HL-60 (cell line): ENCODE results near the gene CLEC4C.

Experiments used
- CTCF ChIP-seq: IDR thresholded peaks from one replicate; pipeline ENCODE4 v1.5.1; 2011; ENCODE audit warnings: low read length, control low read depth, inconsistent platforms; ENCODE audit not compliant: insufficient read depth
- GABPA ChIP-seq: IDR thresholded peaks from 2 replicates; pipeline ENCODE4 v1.6.1; 2012; ENCODE audit warnings: low read depth
- POLR2AphosphoS5 ChIP-seq: IDR thresholded peaks from 2 replicates; pipeline ENCODE4 v1.6.1; 2012; ENCODE audit warnings: low read depth
- SPI1 ChIP-seq: IDR thresholded peaks from 2 replicates; pipeline ENCODE4 v1.6.1; 2012; ENCODE audit warnings: low read depth, mild to moderate bottlenecking, borderline replicate concordance
- TF ChIP-seq, protein P1 (sequence below): IDR thresholded peaks from 2 replicates; pipeline ENCODE4 v1.6.1; 2012; ENCODE audit warnings: low read depth; ENCODE audit not compliant: insufficient replicate concordance

GRCh38 chr12:7719946-7720730 lies 27.0 kb downstream of the CLEC4C start:
- TF ChIP-seq, protein P1, sequence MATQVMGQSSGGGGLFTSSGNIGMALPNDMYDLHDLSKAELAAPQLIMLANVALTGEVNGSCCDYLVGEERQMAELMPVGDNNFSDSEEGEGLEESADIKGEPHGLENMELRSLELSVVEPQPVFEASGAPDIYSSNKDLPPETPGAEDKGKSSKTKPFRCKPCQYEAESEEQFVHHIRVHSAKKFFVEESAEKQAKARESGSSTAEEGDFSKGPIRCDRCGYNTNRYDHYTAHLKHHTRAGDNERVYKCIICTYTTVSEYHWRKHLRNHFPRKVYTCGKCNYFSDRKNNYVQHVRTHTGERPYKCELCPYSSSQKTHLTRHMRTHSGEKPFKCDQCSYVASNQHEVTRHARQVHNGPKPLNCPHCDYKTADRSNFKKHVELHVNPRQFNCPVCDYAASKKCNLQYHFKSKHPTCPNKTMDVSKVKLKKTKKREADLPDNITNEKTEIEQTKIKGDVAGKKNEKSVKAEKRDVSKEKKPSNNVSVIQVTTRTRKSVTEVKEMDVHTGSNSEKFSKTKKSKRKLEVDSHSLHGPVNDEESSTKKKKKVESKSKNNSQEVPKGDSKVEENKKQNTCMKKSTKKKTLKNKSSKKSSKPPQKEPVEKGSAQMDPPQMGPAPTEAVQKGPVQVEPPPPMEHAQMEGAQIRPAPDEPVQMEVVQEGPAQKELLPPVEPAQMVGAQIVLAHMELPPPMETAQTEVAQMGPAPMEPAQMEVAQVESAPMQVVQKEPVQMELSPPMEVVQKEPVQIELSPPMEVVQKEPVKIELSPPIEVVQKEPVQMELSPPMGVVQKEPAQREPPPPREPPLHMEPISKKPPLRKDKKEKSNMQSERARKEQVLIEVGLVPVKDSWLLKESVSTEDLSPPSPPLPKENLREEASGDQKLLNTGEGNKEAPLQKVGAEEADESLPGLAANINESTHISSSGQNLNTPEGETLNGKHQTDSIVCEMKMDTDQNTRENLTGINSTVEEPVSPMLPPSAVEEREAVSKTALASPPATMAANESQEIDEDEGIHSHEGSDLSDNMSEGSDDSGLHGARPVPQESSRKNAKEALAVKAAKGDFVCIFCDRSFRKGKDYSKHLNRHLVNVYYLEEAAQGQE = no peak
- TF ChIP-seq CTCF = no peak
- no peak for TF ChIP-seq POLR2AphosphoS5
- TF ChIP-seq SPI1 = no peak
- no peak for TF ChIP-seq GABPA
